Fibroblast of villous mesenchyme (primary cell): Measurements from ENCODE around the gene SLMAP. TPM values are rescaled to one million over a fixed set of nuclear protein-coding genes. Genes with fewer than 3 reads are reported as not detected.

ENCODE experiments used
- DNase-seq: peaks from one replicate; pipeline ENCODE4 v3.0.0-alpha.2; 2010; ENCODE audit warnings: low read depth
- H3K4me3 ChIP-seq: 2 replicates; pipeline ENCODE4 v1.5.1; 2011; ENCODE audit warnings: low read depth, mild to moderate bottlenecking, low read length
- CTCF ChIP-seq: IDR thresholded peaks from 2 replicates; pipeline ENCODE4 v1.5.1; 2012; ENCODE audit warnings: low read depth, mild to moderate bottlenecking, low read length; ENCODE audit not compliant: insufficient read depth
- total RNA-seq: library from RNA; depleted of rRNA; stranded (reverse); fragments of >200 nt; gene quantifications from 2 replicates; pipeline ENCODE4 v1.2.3, GENCODE V29; 2012

Gene SLMAP
- total RNA-seq, 1 donor: 77.3 TPM

- H3K4me3 ChIP-seq: no peak overlapping the region
- TF ChIP-seq CTCF: no peak
- no peak for DNase-seq
Measured at GRCh38 chr3:57960174-57960505, 204.0 kb downstream of the SLMAP start.

GRCh38 chr3:57961177-57961827 is 205.2 kb downstream of the SLMAP start:
- no peak for TF ChIP-seq CTCF
- H3K4me3 ChIP-seq: no peak overlapping the region
- DNase-seq: no peak

GRCh38 chr3:57961828-57962447 is 205.8 kb downstream of the SLMAP start:
- peak; percentile 60 for TF ChIP-seq CTCF
- peak; percentile 76 for DNase-seq
- no peak overlapping the region for H3K4me3 ChIP-seq

GRCh38 chr3:57962448-57962834 is 206.3 kb downstream of the SLMAP start:
- no peak for TF ChIP-seq CTCF
- H3K4me3 ChIP-seq: no peak overlapping the region
- DNase-seq: no peak

GRCh38 chr3:57963811-57964346 is 207.8 kb downstream of the SLMAP start:
- H3K4me3 ChIP-seq: no peak overlapping the region
- no peak for DNase-seq
- no peak for TF ChIP-seq CTCF

- DNase-seq: no peak
Measured at GRCh38 chr3:57966829-57967228, 210.7 kb downstream of the SLMAP start.

More at GRCh38 chr3:57966829-57967228, 210.7 kb downstream of the SLMAP start:
- no peak for TF ChIP-seq CTCF
- H3K4me3 ChIP-seq: no peak overlapping the region
